Stimulated activated naive B cell treated with anti-CD40 and anti-IgM and Interleukin-4, amounts not matched to agents 10 μg/mL and 1 μg/mL and 100 μg/mL, for 72 hours (primary cell): Measurements from ENCODE around the gene FAM47E.
A peak's percentile ranks its signal among the peaks of the same experiment; 100 is the strongest.

Source experiments
- ATAC-seq, 2 donors: fragments of 150-1000 bp; cut with Tn5 transposase; replicated peaks; 2 replicates each; pipeline ENCODE4 v1.10.0; 2021; ENCODE audit warnings: moderate library complexity in 1 of 2
- DNase-seq: peaks from one replicate; pipeline ENCODE4 v3.0.0; 2021
- H3K27ac Mint-ChIP-seq: one replicate; pipeline ENCODE4 v1.8.0; 2022; ENCODE audit warnings: mild to moderate bottlenecking, mixed read lengths
- H3K27me3 Mint-ChIP-seq, 2 donors: one replicate each; pipeline ENCODE4 v1.8.0; 2022; ENCODE audit warnings: mixed read lengths in 2 of 2
- H3K36me3 Mint-ChIP-seq, 2 donors: one replicate each; pipeline ENCODE4 v1.8.0; 2022; ENCODE audit warnings: mixed read lengths in 2 of 2, mild to moderate bottlenecking in 1 of 2
- H3K4me1 Mint-ChIP-seq, 2 donors: one replicate each; pipeline ENCODE4 v1.8.0; 2022; ENCODE audit warnings: mixed read lengths in 2 of 2, mild to moderate bottlenecking in 1 of 2
- H3K4me3 Mint-ChIP-seq, 2 donors: one replicate each; pipeline ENCODE4 v1.8.0; 2022; ENCODE audit warnings: mild to moderate bottlenecking in 2 of 2, mixed read lengths in 2 of 2, moderate library complexity in 1 of 2
- H3K9me3 Mint-ChIP-seq, 2 donors: one replicate each; pipeline ENCODE4 v1.8.0; 2022; ENCODE audit warnings: mixed read lengths in 2 of 2, mild to moderate bottlenecking in 1 of 2

FAM47E gene

GRCh38 chr4:76214177-76214675 is 37.3 kb upstream of the FAM47E start:
- Mint-ChIP-seq H3K27me3 (no peaks in the 10 kb centered on the region), H3K36me3 (no peaks in the 10 kb centered on the region), H3K4me3 (peak overlapping the region; percentile 89 to 91), H3K9me3 (no peaks in the 10 kb centered on the region), H3K4me1 (peaks cover 33 to 53% of the 10 kb centered on the region in 2 donors), H3K27ac (peak overlapping the region; percentile 89)
- peak in 1 of 2 donors; percentile 6 for ATAC-seq
- DNase-seq, result no peak

DNA sequence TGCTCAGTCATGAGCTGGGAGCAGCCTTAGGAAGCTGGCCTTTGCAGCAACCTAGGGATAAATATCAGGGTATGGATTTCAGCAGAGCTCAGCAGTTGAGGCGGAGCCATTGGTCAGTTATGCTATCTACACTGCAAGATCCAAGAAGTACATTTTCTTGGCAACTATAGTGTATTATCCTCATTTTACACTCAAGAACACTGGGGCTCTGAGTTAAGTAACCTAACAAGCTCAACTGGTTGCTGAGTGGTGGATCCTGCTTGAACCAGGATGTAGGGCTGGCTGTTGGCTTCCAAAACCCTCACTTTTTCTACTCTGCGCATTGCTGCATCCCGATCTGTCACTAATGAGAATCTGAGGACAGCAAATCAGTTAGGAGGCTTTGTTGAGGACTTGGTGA is 36.4 kb upstream of the FAM47E start:
- Mint-ChIP-seq H3K27me3 (no peaks in the 10 kb centered on the region), H3K4me3 (no peak overlapping the region), H3K9me3 (no peaks in the 10 kb centered on the region), H3K27ac (no peak overlapping the region), H3K4me1 (peaks cover 29 to 45% of the 10 kb centered on the region in 2 donors), H3K36me3 (no peaks in the 10 kb centered on the region)
- ATAC-seq (no peak), DNase-seq (no peak)

DNA sequence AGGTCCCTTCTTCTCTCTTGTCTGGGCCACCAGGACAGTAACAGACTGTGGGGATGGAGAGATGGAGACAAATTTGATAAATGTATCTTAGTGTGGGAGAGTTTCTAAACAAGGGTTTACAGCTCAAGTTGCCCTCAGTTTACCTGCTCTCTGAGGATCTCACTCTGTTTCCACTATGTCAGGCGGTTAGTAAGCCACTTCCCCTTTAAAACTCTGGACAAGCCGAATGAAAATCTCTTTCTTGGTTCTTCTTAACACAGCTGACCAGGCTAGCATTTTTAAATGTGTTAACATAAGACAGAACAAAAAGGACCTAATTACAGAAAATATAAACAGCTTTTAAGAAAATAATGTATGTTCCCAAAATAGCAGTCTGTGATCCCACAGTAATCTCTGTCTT is 35.0 kb upstream of the FAM47E start:
- Mint-ChIP-seq H3K9me3 (no peaks in the 10 kb centered on the region), H3K36me3 (no peaks in the 10 kb centered on the region), H3K27me3 (no peaks in the 10 kb centered on the region), H3K27ac (no peak overlapping the region), H3K4me1 (peaks cover 25 to 30% of the 10 kb centered on the region in 2 donors), H3K4me3 (no peak overlapping the region)
- DNase-seq, result no peak
- no peak for ATAC-seq

- Mint-ChIP-seq H3K4me1 (peaks cover 21 to 23% of the 10 kb centered on the region in 2 donors), H3K27ac (no peak overlapping the region)
- ATAC-seq, result no peak
Measured at GRCh38 chr4:76216975-76217814, 34.3 kb upstream of the FAM47E start.

GRCh38 chr4:76219299-76220055 is 32.0 kb upstream of the FAM47E start:
- Mint-ChIP-seq H3K36me3 (no peaks in the 10 kb centered on the region), H3K27me3 (no peaks in the 10 kb centered on the region)

More at GRCh38 chr4:76216975-76217814, 34.3 kb upstream of the FAM47E start:
- no peaks in the 10 kb centered on the region for H3K9me3 Mint-ChIP-seq
- H3K27me3 Mint-ChIP-seq, result no peaks in the 10 kb centered on the region
- H3K4me3 Mint-ChIP-seq, result no peak overlapping the region
- H3K36me3 Mint-ChIP-seq, result no peaks in the 10 kb centered on the region
- DNase-seq, result no peak

GRCh38 chr4:76224171-76224570 is 27.4 kb upstream of the FAM47E start:
- H3K9me3 Mint-ChIP-seq, result peaks cover 11 to 13% of the 10 kb centered on the region in 2 donors
- H3K4me1 Mint-ChIP-seq, result peaks cover 0 to 1% of the 10 kb centered on the region in 2 donors
- DNase-seq (no peak), ATAC-seq (no peak)
- H3K27me3 Mint-ChIP-seq, result peaks cover 6 to 11% of the 10 kb centered on the region in 2 donors
- H3K36me3 Mint-ChIP-seq, result peaks cover 4 to 6% of the 10 kb centered on the region in 2 donors
- H3K27ac Mint-ChIP-seq, result no peak overlapping the region
- no peak overlapping the region for H3K4me3 Mint-ChIP-seq

More at GRCh38 chr4:76219299-76220055, 32.0 kb upstream of the FAM47E start:
- Mint-ChIP-seq H3K4me3 (no peak overlapping the region), H3K4me1 (peaks cover 5 to 9% of the 10 kb centered on the region in 2 donors), H3K27ac (no peak overlapping the region), H3K9me3 (no peaks in the 10 kb centered on the region)
- ATAC-seq (no peak), DNase-seq (no peak)

GRCh38 chr4:76226418-76226817 is 25.1 kb upstream of the FAM47E start:
- no peaks in the 10 kb centered on the region for H3K4me1 Mint-ChIP-seq
- H3K9me3 Mint-ChIP-seq, result peaks cover 16 to 18% of the 10 kb centered on the region in 2 donors
- ATAC-seq (no peak), DNase-seq (no peak)
- H3K4me3 Mint-ChIP-seq, result no peak overlapping the region
- H3K27me3 Mint-ChIP-seq, result peaks cover 6 to 16% of the 10 kb centered on the region in 2 donors
- peaks cover 8 to 9% of the 10 kb centered on the region in 2 donors for H3K36me3 Mint-ChIP-seq
- H3K27ac Mint-ChIP-seq, result no peak overlapping the region

GRCh38 chr4:76232681-76233080 is 18.8 kb upstream of the FAM47E start:
- DNase-seq, result no peak
- Mint-ChIP-seq H3K4me1 (no peaks in the 10 kb centered on the region), H3K4me3 (no peak overlapping the region), H3K27ac (no peak overlapping the region), H3K27me3 (peaks cover 0 to 13% of the 10 kb centered on the region in 2 donors), H3K9me3 (peaks cover 16% of the 10 kb centered on the region in 2 donors), H3K36me3 (peaks cover 8 to 9% of the 10 kb centered on the region in 2 donors)
- no peak for ATAC-seq

DNA sequence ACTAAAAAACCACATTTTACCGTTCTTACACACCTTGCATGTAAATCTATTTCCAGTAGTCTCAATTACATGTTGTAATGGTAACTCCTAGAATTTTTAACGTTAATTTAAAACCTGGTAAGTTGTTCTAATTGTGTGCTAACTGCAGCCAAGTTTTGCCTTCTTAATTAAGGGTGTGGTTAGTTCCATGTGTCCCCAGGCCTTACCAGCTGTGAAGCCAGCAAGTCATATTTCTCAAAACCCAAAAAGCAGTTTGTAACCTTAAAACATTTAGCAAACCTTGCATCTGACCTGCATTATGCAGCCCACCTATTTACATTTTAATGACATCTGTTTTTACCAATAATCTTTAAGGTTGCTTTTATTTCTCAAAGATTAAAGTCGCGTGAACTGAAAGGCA is 18.4 kb upstream of the FAM47E start:
- H3K4me3 Mint-ChIP-seq, result no peak overlapping the region
- H3K27ac Mint-ChIP-seq, result no peak overlapping the region
- peaks cover 6 to 9% of the 10 kb centered on the region in 2 donors for H3K36me3 Mint-ChIP-seq
- H3K9me3 Mint-ChIP-seq, result peaks cover 13 to 16% of the 10 kb centered on the region in 2 donors
- H3K27me3 Mint-ChIP-seq, result peaks cover 0 to 11% of the 10 kb centered on the region in 2 donors
- no peak for ATAC-seq
- no peak for DNase-seq
- no peaks in the 10 kb centered on the region for H3K4me1 Mint-ChIP-seq

GRCh38 chr4:76233529-76233928 is 18.0 kb upstream of the FAM47E start:
- H3K4me1 Mint-ChIP-seq, result no peaks in the 10 kb centered on the region
- no peak overlapping the region for H3K27ac Mint-ChIP-seq
- peaks cover 0 to 11% of the 10 kb centered on the region in 2 donors for H3K27me3 Mint-ChIP-seq
- DNase-seq (no peak), ATAC-seq (no peak)
- H3K9me3 Mint-ChIP-seq, result peaks cover 12 to 16% of the 10 kb centered on the region in 2 donors
- H3K4me3 Mint-ChIP-seq, result no peak overlapping the region
- H3K36me3 Mint-ChIP-seq, result peaks cover 6 to 9% of the 10 kb centered on the region in 2 donors

GRCh38 chr4:76233967-76234678 is 17.4 kb upstream of the FAM47E start:
- Mint-ChIP-seq H3K9me3 (peaks cover 7 to 10% of the 10 kb centered on the region in 2 donors), H3K4me1 (no peaks in the 10 kb centered on the region), H3K36me3 (peaks cover 2 to 5% of the 10 kb centered on the region in 2 donors), H3K27me3 (peaks cover 0 to 6% of the 10 kb centered on the region in 2 donors), H3K4me3 (no peak overlapping the region), H3K27ac (no peak overlapping the region)
- ATAC-seq, result no peak
- no peak for DNase-seq

- no peak overlapping the region for H3K4me3 Mint-ChIP-seq
- H3K27ac Mint-ChIP-seq, result no peak overlapping the region
- ATAC-seq, result no peak
- no peak for DNase-seq
- peaks cover 0 to under 1% of the 10 kb centered on the region in 2 donors for H3K27me3 Mint-ChIP-seq
- H3K36me3 Mint-ChIP-seq, result peaks cover 0 to under 1% of the 10 kb centered on the region in 2 donors
- no peaks in the 10 kb centered on the region for H3K4me1 Mint-ChIP-seq
- peaks cover 3 to 5% of the 10 kb centered on the region in 2 donors for H3K9me3 Mint-ChIP-seq
Measured at GRCh38 chr4:76234679-76235044, 16.9 kb upstream of the FAM47E start.

DNA sequence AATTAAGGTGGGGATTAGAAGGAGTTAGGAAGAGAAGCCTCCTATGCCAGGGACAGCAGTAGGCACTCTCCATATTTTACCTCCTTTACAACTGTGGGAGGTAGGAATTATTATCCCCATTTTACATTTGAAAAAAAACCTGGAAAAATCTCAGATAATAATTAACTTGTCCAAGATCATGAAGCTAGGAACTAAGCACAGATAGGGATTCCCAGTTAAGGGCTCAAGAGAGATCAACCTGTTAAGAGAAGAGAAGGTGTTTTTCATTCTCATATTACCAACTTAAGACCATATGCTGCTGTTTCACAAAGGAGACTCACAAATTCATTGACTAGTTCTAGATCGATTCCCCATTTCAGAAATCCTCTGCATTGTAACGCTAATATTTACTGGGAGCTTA is 16.1 kb upstream of the FAM47E start:
- Mint-ChIP-seq H3K9me3 (peaks cover 8 to 9% of the 10 kb centered on the region in 2 donors), H3K36me3 (peaks cover 0 to 3% of the 10 kb centered on the region in 2 donors), H3K4me1 (no peaks in the 10 kb centered on the region), H3K27me3 (peaks cover 0 to 5% of the 10 kb centered on the region in 2 donors), H3K4me3 (no peak overlapping the region), H3K27ac (no peak overlapping the region)
- no peak for ATAC-seq
- DNase-seq, result no peak

DNA sequence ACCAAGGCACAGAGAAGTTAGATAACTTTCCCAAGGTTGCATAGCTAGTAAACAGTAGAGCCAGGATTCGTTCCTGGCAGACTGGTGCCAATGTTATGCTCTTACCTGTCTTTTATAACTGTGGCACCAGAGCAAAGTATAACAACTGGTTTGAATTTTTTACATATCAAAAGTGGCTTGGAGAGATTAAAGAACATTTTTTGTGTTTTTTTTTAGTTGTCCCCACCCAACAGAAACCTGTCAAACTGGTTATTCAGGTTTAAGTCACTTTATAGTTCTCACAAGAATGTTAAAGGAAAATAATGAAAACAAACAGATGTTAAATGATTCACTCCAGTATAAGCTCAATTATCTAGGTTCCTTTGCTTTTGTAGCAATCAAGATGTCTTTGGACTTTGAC is 15.6 kb upstream of the FAM47E start:
- H3K4me3 Mint-ChIP-seq, result no peak overlapping the region
- no peak overlapping the region for H3K27ac Mint-ChIP-seq
- H3K36me3 Mint-ChIP-seq, result peaks cover 5 to 8% of the 10 kb centered on the region in 2 donors
- DNase-seq, result no peak
- peaks cover 13 to 14% of the 10 kb centered on the region in 2 donors for H3K9me3 Mint-ChIP-seq
- H3K27me3 Mint-ChIP-seq, result peaks cover 3 to 10% of the 10 kb centered on the region in 2 donors
- no peak for ATAC-seq
- no peaks in the 10 kb centered on the region for H3K4me1 Mint-ChIP-seq
